Globus pallidus (tissue), 1 donor: ENCODE results near the gene FGF14.

Source experiments
- DNase-seq: peaks from one replicate; pipeline ENCODE4 v3.0.0-alpha.2; 2015; ENCODE audit warnings: low spot score

Gene FGF14

GRCh38 chr13:101982903-101983302 lies 418.9 kb downstream of the FGF14 start:
- peak; percentile 29 for DNase-seq

- no peak for DNase-seq
Measured at GRCh38 chr13:101979825-101980224, 422.0 kb downstream of the FGF14 start.

GRCh38 chr13:101978552-101979315 lies 423.1 kb downstream of the FGF14 start:
- no peak for DNase-seq

- DNase-seq: no peak
Measured at GRCh38 chr13:101977475-101977874, 424.4 kb downstream of the FGF14 start.

GRCh38 chr13:101972191-101972590 lies 429.7 kb downstream of the FGF14 start:
- no peak for DNase-seq

GRCh38 chr13:101970341-101970740 lies 431.5 kb downstream of the FGF14 start:
- no peak for DNase-seq

GRCh38 chr13:101967781-101968180 lies 434.1 kb downstream of the FGF14 start:
- no peak for DNase-seq

GRCh38 chr13:101967216-101967615 lies 434.6 kb downstream of the FGF14 start:
- no peak for DNase-seq

GRCh38 chr13:101965096-101965495 lies 436.8 kb downstream of the FGF14 start:
- no peak for DNase-seq

- no peak for DNase-seq
Measured at GRCh38 chr13:101959016-101959415, 442.8 kb downstream of the FGF14 start.

- DNase-seq: no peak
Measured at GRCh38 chr13:101955764-101956163, 446.1 kb downstream of the FGF14 start.

- no peak for DNase-seq
Measured at GRCh38 chr13:101951114-101951513, 450.7 kb downstream of the FGF14 start.

- no peak for DNase-seq
Measured at GRCh38 chr13:101949681-101950080, 452.2 kb downstream of the FGF14 start.

GRCh38 chr13:101946401-101946800 lies 455.4 kb downstream of the FGF14 start:
- no peak for DNase-seq

GRCh38 chr13:101945435-101945834 lies 456.4 kb downstream of the FGF14 start:
- DNase-seq: no peak

- DNase-seq: no peak
Measured at GRCh38 chr13:101944521-101944920, 457.3 kb downstream of the FGF14 start.

- no peak for DNase-seq
Measured at GRCh38 chr13:101942535-101943157, 459.2 kb downstream of the FGF14 start.

- DNase-seq: peak; percentile 38
Measured at GRCh38 chr13:101942038-101942437, 459.8 kb downstream of the FGF14 start.

- DNase-seq: no peak
Measured at GRCh38 chr13:101941095-101941783, 460.6 kb downstream of the FGF14 start.

GRCh38 chr13:101939370-101939769 lies 462.5 kb downstream of the FGF14 start:
- DNase-seq: no peak

GRCh38 chr13:101935828-101936227 lies 466.0 kb downstream of the FGF14 start:
- DNase-seq: no peak

GRCh38 chr13:101931186-101931585 lies 470.7 kb downstream of the FGF14 start:
- no peak for DNase-seq

- no peak for DNase-seq
Measured at GRCh38 chr13:101930331-101930730, 471.5 kb downstream of the FGF14 start.
